H1 (cell line): Measurements from ENCODE around the gene SSC5D.

Experiments
- BCL11A ChIP-seq, 2 experiments: IDR thresholded peaks; one replicate each; pipeline ENCODE4 v1.6.1; 2011; ENCODE audit warnings: low read depth in 2 of 2, low read length in 2 of 2, mild to moderate bottlenecking in 2 of 2
- FOSL1 ChIP-seq: IDR thresholded peaks from 2 replicates; pipeline ENCODE4 v1.6.1; 2011; ENCODE audit warnings: mild to moderate bottlenecking, low read depth, low read length, moderate library complexity; ENCODE audit not compliant: insufficient read depth
- GABPA ChIP-seq: IDR thresholded peaks from 2 replicates; pipeline ENCODE4 v1.6.1; 2011; ENCODE audit warnings: mild to moderate bottlenecking, low read length, moderate library complexity, borderline replicate concordance; ENCODE audit not compliant: insufficient read depth
- POLR2A ChIP-seq, 2 experiments: IDR thresholded peaks; 1 replicate in 1 of 2; 2 replicates in 1 of 2; pipeline ENCODE4 v1.6.1; 2011; ENCODE audit warnings: low read depth in 2 of 2, low read length in 2 of 2, mild to moderate bottlenecking in 2 of 2; ENCODE audit errors: control extremely low read depth in 1 of 2
- TCF12 ChIP-seq: IDR thresholded peaks from 2 replicates; pipeline ENCODE4 v1.6.1; 2011; ENCODE audit warnings: low read depth, mild to moderate bottlenecking, low read length
- YY1 ChIP-seq: IDR thresholded peaks from 2 replicates; pipeline ENCODE4 v1.6.1; 2011; ENCODE audit warnings: low read depth, mild to moderate bottlenecking, low read length
- TF ChIP-seq, protein P1 (sequence below): IDR thresholded peaks from 2 replicates; pipeline ENCODE4 v1.6.1; 2011; ENCODE audit warnings: low read length, improper control_type of control experiment
- TF ChIP-seq, protein P2 (sequence below), 3 experiments: IDR thresholded peaks; 1 replicate in 2 of 3; 2 replicates in 1 of 3; pipeline versions ENCODE4 v1.5.1 to v1.6.1; 2011; ENCODE audit warnings: low read length in 3 of 3, mild to moderate bottlenecking in 3 of 3, inconsistent platforms in 2 of 3, low read depth in 1 of 3, moderate library complexity in 1 of 3; ENCODE audit not compliant: insufficient read depth in 1 of 3; ENCODE audit errors: control extremely low read depth in 1 of 3

DNA sequence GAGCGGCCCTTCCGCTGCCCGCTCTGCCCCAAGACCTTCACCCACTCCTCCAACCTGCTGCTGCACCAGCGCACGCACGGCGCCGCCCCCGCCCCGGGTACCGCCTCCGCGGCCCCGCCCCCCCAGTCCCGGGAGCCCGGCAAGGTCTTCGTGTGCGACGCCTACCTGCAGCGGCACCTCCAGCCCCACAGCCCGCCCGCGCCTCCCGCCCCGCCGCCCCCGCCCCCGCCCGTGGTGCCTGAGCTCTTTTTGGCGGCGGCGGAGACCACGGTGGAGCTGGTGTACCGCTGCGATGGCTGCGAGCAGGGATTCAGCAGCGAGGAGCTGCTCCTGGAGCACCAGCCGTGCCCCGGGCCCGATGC lies 6.5 kb upstream of the SSC5D start:
- TF ChIP-seq POLR2A (IDR thresholded peaks at IDR 0.05; ENCODE audit: control extremely low read depth in 1 of 2, low read depth in 2 of 2, low read length in 2 of 2) (no peak), TCF12 (no peak), FOSL1 (no peak), GABPA (no peak), YY1 (no peak), BCL11A (IDR thresholded peaks at IDR 0.05; ENCODE audit: low read depth in 2 of 2, low read length in 2 of 2) (no peak)
- TF ChIP-seq, protein P1, sequence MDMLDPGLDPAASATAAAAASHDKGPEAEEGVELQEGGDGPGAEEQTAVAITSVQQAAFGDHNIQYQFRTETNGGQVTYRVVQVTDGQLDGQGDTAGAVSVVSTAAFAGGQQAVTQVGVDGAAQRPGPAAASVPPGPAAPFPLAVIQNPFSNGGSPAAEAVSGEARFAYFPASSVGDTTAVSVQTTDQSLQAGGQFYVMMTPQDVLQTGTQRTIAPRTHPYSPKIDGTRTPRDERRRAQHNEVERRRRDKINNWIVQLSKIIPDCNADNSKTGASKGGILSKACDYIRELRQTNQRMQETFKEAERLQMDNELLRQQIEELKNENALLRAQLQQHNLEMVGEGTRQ, result no peak
- TF ChIP-seq, protein P2, sequence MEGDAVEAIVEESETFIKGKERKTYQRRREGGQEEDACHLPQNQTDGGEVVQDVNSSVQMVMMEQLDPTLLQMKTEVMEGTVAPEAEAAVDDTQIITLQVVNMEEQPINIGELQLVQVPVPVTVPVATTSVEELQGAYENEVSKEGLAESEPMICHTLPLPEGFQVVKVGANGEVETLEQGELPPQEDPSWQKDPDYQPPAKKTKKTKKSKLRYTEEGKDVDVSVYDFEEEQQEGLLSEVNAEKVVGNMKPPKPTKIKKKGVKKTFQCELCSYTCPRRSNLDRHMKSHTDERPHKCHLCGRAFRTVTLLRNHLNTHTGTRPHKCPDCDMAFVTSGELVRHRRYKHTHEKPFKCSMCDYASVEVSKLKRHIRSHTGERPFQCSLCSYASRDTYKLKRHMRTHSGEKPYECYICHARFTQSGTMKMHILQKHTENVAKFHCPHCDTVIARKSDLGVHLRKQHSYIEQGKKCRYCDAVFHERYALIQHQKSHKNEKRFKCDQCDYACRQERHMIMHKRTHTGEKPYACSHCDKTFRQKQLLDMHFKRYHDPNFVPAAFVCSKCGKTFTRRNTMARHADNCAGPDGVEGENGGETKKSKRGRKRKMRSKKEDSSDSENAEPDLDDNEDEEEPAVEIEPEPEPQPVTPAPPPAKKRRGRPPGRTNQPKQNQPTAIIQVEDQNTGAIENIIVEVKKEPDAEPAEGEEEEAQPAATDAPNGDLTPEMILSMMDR (IDR thresholded peaks at IDR 0.05; ENCODE audit: control extremely low read depth in 1 of 3, insufficient read depth in 1 of 3, low read depth in 1 of 3, low read length in 3 of 3), result no peak
